CD14-positive monocyte (primary cell): Measurements from ENCODE around the gene REEP2. TPM values are rescaled to one million over a fixed set of nuclear protein-coding genes. Genes with fewer than 3 reads are reported as not detected.
A peak's percentile ranks its signal among the peaks of the same experiment; 100 is the strongest.

ENCODE experiments used
- DNase-seq, 3 donors: peaks; one replicate each; pipeline ENCODE4 v3.0.0-alpha.2; 2011 to 2022
- H2AFZ ChIP-seq: 2 replicates; pipeline ENCODE4 v1.6.0; 2012; ENCODE audit warnings: mild to moderate bottlenecking, low read depth, low read length, inconsistent platforms; ENCODE audit not compliant: insufficient read depth, poor library complexity, severe bottlenecking
- H3K27ac ChIP-seq, 2 donors: 1 replicate in 1 of 2; 2 replicates in 1 of 2; pipeline ENCODE4 v1.5.1; 2012 to 2013; ENCODE audit warnings: low read length in 2 of 2, control low read depth in 1 of 2, inconsistent platforms in 1 of 2, low read depth in 1 of 2, mild to moderate bottlenecking in 1 of 2
- H3K27me3 ChIP-seq, 2 donors: one replicate each; pipeline versions ENCODE4 v1.6.0 to v1.6.1; 2011 to 2013; ENCODE audit warnings: low read length in 2 of 2; ENCODE audit not compliant: control insufficient read depth in 2 of 2, insufficient read depth in 2 of 2
- H3K36me3 ChIP-seq, 2 donors: replicated peaks in 1 of 2; 1 replicate in 1 of 2; 2 replicates in 1 of 2; pipeline versions ENCODE4 v1.5.1 to v1.6.1; 2012 to 2013; ENCODE audit warnings: low read length in 2 of 2, control low read depth in 1 of 2, inconsistent platforms in 1 of 2, mild to moderate bottlenecking in 1 of 2; ENCODE audit not compliant: insufficient read depth in 2 of 2, control insufficient read depth in 1 of 2
- H3K4me1 ChIP-seq, 2 donors: 1 replicate in 1 of 2; 2 replicates in 1 of 2; pipeline versions ENCODE4 v1.5.1 to v1.6.1; 2012 to 2013; ENCODE audit warnings: low read length in 2 of 2, control low read depth in 1 of 2, inconsistent platforms in 1 of 2, mild to moderate bottlenecking in 1 of 2, moderate library complexity in 1 of 2; ENCODE audit not compliant: insufficient read depth in 2 of 2, control insufficient read depth in 1 of 2
- H3K4me2 ChIP-seq: replicated peaks from 2 replicates; pipeline ENCODE3; 2012; ENCODE audit warnings: low read length, moderate library complexity, mild to moderate bottlenecking; ENCODE audit not compliant: poor library complexity, severe bottlenecking; ENCODE audit errors: extremely low read depth
- H3K4me3 ChIP-seq, 3 experiments: fragments of 200-600 bp in 1 of 3; sonication (generic) in 1 of 3; replicated peaks in 1 of 3; 1 replicate in 2 of 3; 2 replicates in 1 of 3; pipeline ENCODE4 v1.5.1; 2011 to 2013; ENCODE audit warnings: low read length in 3 of 3, mild to moderate bottlenecking in 3 of 3, control low read depth in 2 of 3, low read depth in 2 of 3, inconsistent platforms in 1 of 3, moderate library complexity in 1 of 3
- H3K79me2 ChIP-seq: 2 replicates; pipeline ENCODE4 v1.6.0; 2012; ENCODE audit warnings: mild to moderate bottlenecking, control low read depth, inconsistent platforms, low read length, moderate library complexity; ENCODE audit not compliant: insufficient read depth
- H3K9ac ChIP-seq: 2 replicates; pipeline ENCODE4 v1.6.0; 2017; ENCODE audit warnings: low read length, mild to moderate bottlenecking; ENCODE audit not compliant: insufficient read depth, poor library complexity, severe bottlenecking
- H3K9me3 ChIP-seq, 2 donors: replicated peaks in 1 of 2; 1 replicate in 1 of 2; 2 replicates in 1 of 2; pipeline versions ENCODE4 v1.5.1 to v1.6.1; 2012 to 2013; ENCODE audit warnings: low read length in 2 of 2, control low read depth in 1 of 2; ENCODE audit not compliant: control insufficient read depth in 1 of 2, insufficient read depth in 1 of 2
- H4K20me1 ChIP-seq: 2 replicates; pipeline ENCODE4 v1.6.0; 2012; ENCODE audit warnings: mild to moderate bottlenecking, low read length, control low read depth, moderate library complexity; ENCODE audit not compliant: insufficient read depth
- H3K27ac Mint-ChIP-seq, 7 donors: one replicate each; pipeline ENCODE4 v1.8.0; 2020; ENCODE audit warnings: mild to moderate bottlenecking in 7 of 7, mixed read lengths in 7 of 7, moderate library complexity in 6 of 7, inconsistent platforms in 2 of 7
- H3K27me3 Mint-ChIP-seq, 3 donors: one replicate each; pipeline ENCODE4 v1.8.0; 2021 to 2022; ENCODE audit warnings: low read depth in 3 of 3, mild to moderate bottlenecking in 3 of 3, mixed read lengths in 3 of 3, moderate library complexity in 3 of 3, inconsistent platforms in 1 of 3
- H3K36me3 Mint-ChIP-seq, 2 donors: one replicate each; pipeline ENCODE4 v1.8.0; 2020; ENCODE audit warnings: mixed read lengths in 2 of 2, inconsistent platforms in 1 of 2, mild to moderate bottlenecking in 1 of 2
- H3K4me1 Mint-ChIP-seq: one replicate; pipeline ENCODE4 v1.8.0; 2020; ENCODE audit warnings: mild to moderate bottlenecking, mixed read lengths
- H3K4me3 Mint-ChIP-seq, 2 donors: one replicate each; pipeline ENCODE4 v1.8.0; 2020; ENCODE audit warnings: mild to moderate bottlenecking in 2 of 2, mixed read lengths in 2 of 2, moderate library complexity in 1 of 2
- H3K9me3 Mint-ChIP-seq, 7 donors: one replicate each; pipeline ENCODE4 v1.8.0; 2020 to 2022; ENCODE audit warnings: mixed read lengths in 7 of 7, mild to moderate bottlenecking in 6 of 7, moderate library complexity in 6 of 7, inconsistent platforms in 2 of 7
- CTCF ChIP-seq: fragments of 200-600 bp; IDR thresholded peaks from one replicate; pipeline ENCODE4 v1.8.0; 2022; ENCODE audit warnings: antibody characterized with exemption, mild to moderate bottlenecking
- WGBS: methylation state at CpG from one replicate; pipeline ENCODE4 v1.1.5; 2013; ENCODE audit warnings: missing lambda C conversion rate; ENCODE audit not compliant: insufficient coverage; 5-methylcytosine and 5-hydroxymethylcytosine counted together
- intact Hi-C, 2 donors: fragments of 100-400 bp; cut with micrococcal nuclease; formaldehyde crosslinking; loops; one replicate each; pipeline versions ENCODE4 v1.15.0 to v1.15.1; 2023
- polyA plus RNA-seq, 3 donors: library from polyadenylated mRNA; depleted of rRNA in 1 of 3; unstranded in 2 of 3; stranded (reverse) in 1 of 3; fragments of 300-500 nt in 2 of 3; fragments of >200 nt in 1 of 3; fragmentation: Illumina TruSeq in 2 of 3; gene quantifications; 1 replicate in 2 of 3; 2 replicates in 1 of 3; pipeline ENCODE4 v1.2.3, GENCODE V29; 2012 to 2021

Gene REEP2
- polyA plus RNA-seq, 3 donors = not detected

GRCh38 chr5:138458856-138459255 lies 20.0 kb downstream of the REEP2 start:
- H3K27me3 ChIP-seq = no peaks in the 10 kb centered on the region
- H3K4me3 ChIP-seq = no peak overlapping the region
- H3K9ac ChIP-seq = no peak overlapping the region
- peak overlapping the region; percentile 66 for H2AFZ ChIP-seq
- Mint-ChIP-seq H3K27me3 (peaks cover 0 to 9% (median 3%) of the 10 kb centered on the region in 3 donors), H3K4me1 (peaks cover 28% of the 10 kb centered on the region), H3K9me3 (peaks cover 0 to 1% (median 0%) of the 10 kb centered on the region in 7 donors), H3K4me3 (peak overlapping the region; percentile 32 to 76), H3K36me3 (peaks cover 0 to 7% of the 10 kb centered on the region in 2 donors), H3K27ac (peak overlapping the region in 6 of 7 donors; percentile 81 to 94 (median 90))
- no peak for DNase-seq
- peaks cover 25 to 28% of the 10 kb centered on the region in 2 donors for H3K4me1 ChIP-seq
- no peaks in the 10 kb centered on the region for H3K36me3 ChIP-seq
- no peak for TF ChIP-seq CTCF
- H4K20me1 ChIP-seq = no peaks in the 10 kb centered on the region
- intact Hi-C loops = no loop called here
- H3K27ac ChIP-seq = no peak overlapping the region
- no peaks in the 10 kb centered on the region for H3K9me3 ChIP-seq
- no peak overlapping the region for H3K4me2 ChIP-seq
- WGBS = 78% methylated on average over 9 of the region's 9 CpGs
- no peaks in the 10 kb centered on the region for H3K79me2 ChIP-seq

GRCh38 chr5:138459311-138459933 lies 20.6 kb downstream of the REEP2 start:
- Histone ChIP-seq H3K4me2 (no peak overlapping the region), H2AFZ (peak overlapping the region; percentile 66), H3K27ac (no peak overlapping the region), H3K9me3 (no peaks in the 10 kb centered on the region), H3K4me1 (peaks cover 29 to 33% of the 10 kb centered on the region in 2 donors), H3K27me3 (no peaks in the 10 kb centered on the region), H3K79me2 (no peaks in the 10 kb centered on the region), H4K20me1 (no peaks in the 10 kb centered on the region), H3K36me3 (no peaks in the 10 kb centered on the region), H3K4me3 (no peak overlapping the region), H3K9ac (no peak overlapping the region)
- Mint-ChIP-seq H3K4me3 (peak overlapping the region; percentile 32 to 76), H3K4me1 (peaks cover 28% of the 10 kb centered on the region), H3K9me3 (peaks cover 0 to 1% (median 0%) of the 10 kb centered on the region in 7 donors), H3K36me3 (peaks cover 0 to 7% of the 10 kb centered on the region in 2 donors), H3K27ac (peak overlapping the region; percentile 81 to 94 (median 90)), H3K27me3 (peaks cover 0 to 7% (median 3%) of the 10 kb centered on the region in 3 donors)
- WGBS = 24% methylated on average over 8 of the region's 11 CpGs
- peak; percentile 53 to 73 (median 54) for DNase-seq
- intact Hi-C loops = no loop called here
- TF ChIP-seq CTCF = no peak
